NCI-H128 (cell line): ENCODE results near the gene DPYD.

Experiments used
- DNase-seq: peaks from one replicate; lab custom pipeline; 2025; ENCODE audit not compliant: unreplicated experiment; lab: John Stamatoyannopoulos, UW

DPYD gene

GRCh38 chr1:97907886-97908285 is 12.9 kb downstream of the DPYD start:
- no peak for DNase-seq

DNA sequence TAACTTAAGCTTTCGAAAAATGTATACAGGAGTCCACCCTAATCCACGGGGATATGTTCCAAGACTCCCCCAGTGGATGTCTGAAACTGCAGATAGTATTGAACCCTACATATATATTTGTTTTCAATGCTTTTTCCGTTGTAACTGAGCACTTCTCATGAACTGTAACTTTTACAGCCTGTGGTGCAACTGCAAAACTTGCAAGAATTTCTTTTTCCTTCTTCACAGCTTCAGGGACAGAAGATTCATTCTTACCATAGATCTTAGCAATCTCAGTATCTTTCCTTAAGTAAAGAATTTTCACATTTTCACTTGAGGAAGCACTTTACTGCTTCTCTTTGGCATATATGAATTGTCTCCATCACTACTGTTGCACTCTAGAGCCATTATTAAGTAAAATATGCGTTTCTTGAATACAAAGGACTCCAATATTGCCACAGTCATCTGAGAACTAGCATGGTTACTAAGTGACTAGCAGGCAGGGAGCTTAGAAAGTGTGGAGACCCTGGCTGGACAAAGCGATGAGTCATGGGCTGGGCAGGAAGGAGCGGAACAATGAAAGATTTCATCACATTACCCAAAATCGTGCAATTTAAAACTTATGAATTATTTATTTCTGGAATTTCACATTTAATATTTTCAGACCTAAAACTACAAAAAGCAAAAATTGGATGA is 14.1 kb downstream of the DPYD start:
- DNase-seq: no peak

DNA sequence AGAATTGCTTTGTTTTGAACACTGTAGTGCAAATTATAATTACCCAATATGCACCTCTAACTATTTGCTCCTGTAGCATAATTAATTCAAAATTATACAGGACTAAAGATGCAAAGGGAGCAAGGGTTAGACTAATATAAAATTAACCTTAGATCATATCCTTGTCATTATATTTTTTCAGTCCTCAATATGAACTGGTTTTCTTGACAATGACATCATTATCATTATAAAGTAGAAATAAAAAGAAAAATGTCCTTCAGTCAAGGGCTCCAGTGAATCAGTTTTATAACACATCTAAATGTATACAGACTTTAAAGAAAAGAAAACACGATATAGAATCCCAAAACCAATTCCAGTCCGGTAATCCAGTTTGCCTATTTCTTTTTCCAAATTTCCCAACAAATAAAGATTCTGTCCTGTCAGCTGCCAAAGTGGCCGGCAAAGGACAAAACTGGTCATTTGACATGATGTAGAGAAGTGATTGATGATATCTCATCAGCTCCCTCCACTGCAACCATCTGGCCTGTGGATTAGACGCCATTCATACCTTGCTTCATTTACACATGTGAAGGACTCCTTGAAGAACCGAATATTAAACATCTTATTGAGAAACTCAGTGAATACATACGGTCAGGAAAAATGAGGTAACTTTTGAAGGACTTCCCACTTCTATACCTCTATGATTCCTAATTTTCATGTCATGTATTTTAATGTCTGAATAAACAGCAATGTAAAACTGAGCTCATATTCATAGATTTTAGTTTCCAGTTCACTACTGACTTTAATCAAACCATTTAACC is 15.5 kb downstream of the DPYD start:
- no peak for DNase-seq

- DNase-seq: no peak
Observed at GRCh38 chr1:97904534-97904933, 16.3 kb downstream of the DPYD start.

- DNase-seq: no peak
Observed at GRCh38 chr1:97903626-97904025, 17.2 kb downstream of the DPYD start.

DNA sequence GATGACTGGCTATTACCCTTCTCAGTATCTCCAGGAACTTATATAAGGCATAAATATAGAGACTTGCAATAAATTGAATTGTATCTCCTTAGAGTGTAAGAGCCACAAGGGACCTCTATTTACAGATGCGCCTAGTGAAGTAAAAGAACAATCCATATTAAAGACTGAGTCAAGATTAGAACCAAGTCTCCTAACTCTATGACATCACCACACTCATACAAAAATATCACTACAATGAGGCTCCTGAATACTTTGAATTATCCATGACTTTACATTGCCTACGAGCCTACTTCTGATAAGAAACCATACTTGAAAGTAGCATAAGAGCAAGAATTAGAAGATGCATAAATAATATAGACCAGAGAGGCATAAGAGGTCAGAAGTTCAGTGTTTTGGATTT is 18.8 kb downstream of the DPYD start:
- DNase-seq: no peak

DNA sequence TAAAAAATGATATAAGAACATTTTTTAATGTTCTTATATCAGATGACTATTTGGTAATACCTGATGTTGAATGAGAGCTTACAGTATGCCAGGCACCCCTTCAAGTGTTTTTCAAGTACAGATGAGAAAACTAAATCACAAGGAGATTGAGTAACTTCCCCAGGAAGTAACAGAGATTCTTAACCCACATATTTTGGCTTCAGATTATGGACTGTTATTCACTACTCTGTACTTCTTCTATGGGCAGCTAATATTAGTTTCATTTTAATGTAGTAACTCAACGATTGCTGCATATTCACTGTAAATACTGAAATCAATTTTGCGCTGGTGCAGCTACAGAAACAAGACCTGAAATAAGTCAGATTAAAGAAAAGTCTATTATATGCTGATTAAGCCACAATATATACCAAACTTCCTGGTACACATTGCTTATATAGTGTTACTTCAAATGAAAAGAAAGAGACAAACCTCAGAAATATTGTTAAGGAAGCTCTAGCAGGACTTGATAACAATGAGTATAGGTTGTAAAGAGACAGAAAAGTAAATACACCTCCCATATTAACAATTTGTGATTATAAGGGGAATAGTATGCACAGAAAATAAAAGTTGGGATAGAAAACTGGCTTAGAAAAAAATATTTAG is 19.7 kb downstream of the DPYD start:
- DNase-seq: no peak

DNA sequence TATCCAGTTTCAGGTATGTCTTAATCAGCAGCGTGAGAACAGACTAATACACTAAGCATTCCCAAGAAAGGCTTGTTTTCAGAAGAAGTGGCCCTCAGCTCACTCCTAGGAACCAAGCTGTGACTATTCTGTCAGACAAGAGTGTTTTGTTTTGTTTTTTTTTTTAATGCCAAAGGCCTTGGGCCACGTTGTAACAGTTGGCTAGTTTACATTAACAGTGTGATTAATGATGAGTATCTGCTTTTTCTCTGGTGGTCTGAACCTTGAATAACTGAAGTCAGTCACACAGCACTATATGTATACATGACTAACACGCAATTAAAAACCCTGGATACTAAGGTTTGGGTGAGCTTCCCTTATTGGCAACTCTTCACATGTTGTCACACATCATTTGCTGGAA is 21.9 kb downstream of the DPYD start:
- no peak for DNase-seq

GRCh38 chr1:97895278-97895677 is 25.6 kb downstream of the DPYD start:
- no peak for DNase-seq

GRCh38 chr1:97893844-97894243 is 27.0 kb downstream of the DPYD start:
- no peak for DNase-seq

DNA sequence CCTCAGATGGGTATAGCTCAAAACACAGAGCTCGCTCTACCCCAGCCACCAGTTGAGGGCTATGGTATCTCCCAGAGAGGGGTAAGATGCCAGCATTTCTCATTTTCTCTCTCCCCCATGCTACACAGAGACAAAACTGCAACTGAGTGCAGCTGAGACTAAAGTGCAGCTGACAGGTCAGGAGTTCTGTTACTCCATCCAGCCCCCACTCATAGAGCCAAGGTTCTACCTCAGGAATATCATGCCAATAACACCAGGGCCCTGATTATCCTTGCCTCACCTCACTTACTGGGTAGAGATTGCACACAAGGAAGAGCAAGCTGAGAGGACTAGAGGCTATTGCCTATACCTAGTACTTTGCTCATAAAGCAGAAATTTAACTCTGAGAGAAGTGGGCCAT is 34.6 kb downstream of the DPYD start:
- DNase-seq: no peak

GRCh38 chr1:97883823-97884222 is 37.0 kb downstream of the DPYD start:
- no peak for DNase-seq

- DNase-seq: no peak
Observed at GRCh38 chr1:97877307-97877706, 43.5 kb downstream of the DPYD start.

DNA sequence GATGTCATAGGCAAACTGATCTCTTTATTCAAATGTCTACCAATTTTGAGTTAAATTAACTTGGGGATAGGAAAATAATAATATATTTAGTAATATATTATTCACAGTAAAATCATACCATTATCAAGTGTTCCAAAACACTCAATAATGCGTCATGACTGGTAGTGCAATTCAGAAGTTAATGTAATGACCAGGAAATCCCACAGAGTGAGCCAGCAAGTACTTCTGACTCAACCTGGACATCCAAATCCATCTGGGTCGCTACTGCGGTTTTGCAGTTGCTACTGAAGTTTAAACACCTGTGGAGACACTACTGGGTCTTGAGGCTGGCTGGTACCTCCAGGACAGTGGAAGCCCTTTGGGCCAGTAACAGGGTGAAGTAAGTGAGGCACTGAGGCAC is 44.8 kb downstream of the DPYD start:
- DNase-seq: no peak

- peak; percentile 28 for DNase-seq
Observed at GRCh38 chr1:97870589-97870988, 50.2 kb downstream of the DPYD start.

DNA sequence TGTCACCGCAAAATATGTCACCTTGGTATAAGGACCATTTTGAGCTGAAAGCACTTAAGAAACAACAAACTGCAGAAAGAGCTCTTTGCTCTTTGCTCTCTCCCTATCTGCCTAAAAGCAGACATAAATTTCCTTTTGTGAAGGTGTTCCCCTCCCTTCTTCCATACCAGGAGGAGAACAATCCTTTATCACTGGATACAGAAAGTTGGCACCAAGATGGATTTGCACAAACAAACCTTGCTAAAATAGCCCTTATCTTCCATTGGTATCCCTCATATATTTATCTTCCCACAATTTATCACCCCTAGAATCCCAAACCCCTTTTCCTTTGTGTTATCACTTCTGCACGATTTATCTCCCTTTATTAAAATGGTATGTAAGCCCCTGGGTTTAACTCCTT is 51.4 kb downstream of the DPYD start:
- DNase-seq: no peak

GRCh38 chr1:97867127-97867526 is 53.7 kb downstream of the DPYD start:
- no peak for DNase-seq

- DNase-seq: no peak
Observed at GRCh38 chr1:97864615-97865014, 56.2 kb downstream of the DPYD start.

DNA sequence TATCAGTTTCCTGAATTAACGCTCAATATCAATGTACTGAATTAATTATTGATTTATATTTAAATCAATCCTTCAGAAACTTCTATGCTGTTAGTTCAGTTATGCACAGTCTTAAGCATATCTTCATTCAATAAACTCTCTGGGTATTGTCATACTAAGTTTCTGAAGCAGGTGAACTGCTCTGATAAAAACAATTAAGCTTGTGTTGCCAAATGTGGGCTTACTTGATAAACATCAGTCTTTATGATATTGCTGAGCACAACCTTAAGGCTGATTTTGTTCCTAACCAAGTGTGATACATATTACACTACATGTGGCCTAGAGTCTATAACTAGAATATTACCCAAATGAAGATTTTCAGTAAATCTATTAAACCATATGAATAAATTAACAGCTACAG is 67.6 kb downstream of the DPYD start:
- no peak for DNase-seq

GRCh38 chr1:97849345-97850340 is 71.2 kb downstream of the DPYD start:
- no peak for DNase-seq

- no peak for DNase-seq
Observed at GRCh38 chr1:97845805-97846204, 75.0 kb downstream of the DPYD start.
